NT2/D1 (cell line): ENCODE data around the gene MPP3.

Source experiments
- DNase-seq: peaks from one replicate; pipeline ENCODE4 v3.0.0-alpha.2; 2011; ENCODE audit warnings: low read depth, low spot score
- H3K27me3 ChIP-seq: 2 replicates; pipeline ENCODE4 v1.6.0; 2011; ENCODE audit warnings: mild to moderate bottlenecking; ENCODE audit not compliant: insufficient read length, insufficient read depth
- H3K36me3 ChIP-seq: 2 replicates; pipeline ENCODE4 v1.6.1; 2011; ENCODE audit warnings: mild to moderate bottlenecking, low read length, mixed read lengths; ENCODE audit not compliant: insufficient read depth, insufficient read length
- H3K4me1 ChIP-seq: 2 replicates; pipeline ENCODE4 v1.5.1; 2011; ENCODE audit not compliant: insufficient read depth, insufficient read length
- H3K4me3 ChIP-seq: 2 replicates; pipeline ENCODE4 v1.5.1; 2011; ENCODE audit warnings: low read depth; ENCODE audit not compliant: insufficient read length
- H3K9ac ChIP-seq: 2 replicates; pipeline ENCODE4 v1.6.0; 2011; ENCODE audit warnings: low read depth; ENCODE audit not compliant: insufficient read length
- H3K9me3 ChIP-seq: 2 replicates; pipeline ENCODE4 v1.5.1; 2011; ENCODE audit warnings: mild to moderate bottlenecking, low read length; ENCODE audit not compliant: insufficient read depth
- SUZ12 ChIP-seq: IDR thresholded peaks from 2 replicates; pipeline ENCODE4 v1.6.1; 2011; ENCODE audit not compliant: insufficient read length, insufficient read depth; ENCODE audit errors: extremely low read depth
- YY1 ChIP-seq: IDR thresholded peaks from 2 replicates; pipeline ENCODE4 v1.6.1; 2011; ENCODE audit not compliant: insufficient read length, insufficient read depth
- ZNF274 ChIP-seq: IDR thresholded peaks from 2 replicates; pipeline ENCODE4 v1.6.1; 2011; ENCODE audit warnings: mild to moderate bottlenecking, low read depth, low read length

MPP3 gene

DNA sequence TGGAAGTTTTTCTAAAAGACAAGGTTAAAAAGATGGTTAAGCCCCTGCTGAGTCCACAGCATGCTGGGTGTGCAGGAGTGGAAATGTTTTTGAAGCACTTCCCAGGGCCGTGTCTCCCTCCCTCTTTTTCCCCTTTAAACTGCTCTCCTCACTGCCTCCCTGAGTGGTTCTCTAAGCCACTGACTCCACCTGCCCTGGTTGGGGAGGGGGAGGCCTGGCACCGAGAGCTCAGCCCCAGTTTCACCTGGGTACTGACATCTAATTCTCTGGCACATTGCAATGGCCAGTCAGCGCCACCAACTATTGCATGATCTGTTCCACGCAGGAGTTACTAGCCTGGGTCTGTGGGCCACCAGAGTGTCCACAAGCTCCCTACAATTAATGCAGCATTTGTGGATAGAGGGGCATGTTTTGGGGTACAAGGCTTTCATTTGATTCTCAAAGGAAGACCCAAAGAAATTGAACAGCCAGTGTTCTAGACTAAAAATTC, 22.7 kb downstream of the MPP3 start:
- Histone ChIP-seq H3K27me3 (no peaks in the 10 kb centered on the region), H3K9ac (no peak overlapping the region), H3K4me1 (peaks cover 3% of the 10 kb centered on the region), H3K9me3 (no peaks in the 10 kb centered on the region), H3K36me3 (peaks cover 35% of the 10 kb centered on the region), H3K4me3 (no peak overlapping the region)
- TF ChIP-seq SUZ12 (no peak), ZNF274 (no peak), YY1 (no peak)
- no peak for DNase-seq

DNA sequence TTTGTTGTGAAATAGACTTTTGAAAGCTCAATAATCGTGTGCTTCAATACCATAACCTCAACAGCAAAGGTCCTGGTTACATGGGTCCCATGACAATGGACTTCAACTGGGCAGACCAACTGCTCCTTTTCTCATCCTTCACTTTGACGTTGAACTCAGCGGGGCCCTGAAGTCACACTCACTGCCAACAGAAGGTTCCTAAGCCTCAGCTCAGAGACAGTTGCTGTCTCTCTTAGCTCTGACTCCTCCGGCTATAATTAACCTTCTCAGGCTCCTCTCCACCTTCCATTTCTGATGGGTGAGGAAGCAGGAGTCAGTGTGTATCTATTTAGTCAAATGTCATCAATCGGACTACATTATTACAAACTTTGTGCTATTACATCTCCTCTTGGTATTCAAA, 23.8 kb downstream of the MPP3 start:
- Histone ChIP-seq H3K9me3 (no peaks in the 10 kb centered on the region), H3K4me3 (no peak overlapping the region), H3K9ac (no peak overlapping the region), H3K36me3 (peaks cover 32% of the 10 kb centered on the region), H3K27me3 (no peaks in the 10 kb centered on the region), H3K4me1 (peaks cover 3% of the 10 kb centered on the region)
- TF ChIP-seq ZNF274 (no peak), YY1 (no peak), SUZ12 (no peak)
- DNase-seq = no peak

DNA sequence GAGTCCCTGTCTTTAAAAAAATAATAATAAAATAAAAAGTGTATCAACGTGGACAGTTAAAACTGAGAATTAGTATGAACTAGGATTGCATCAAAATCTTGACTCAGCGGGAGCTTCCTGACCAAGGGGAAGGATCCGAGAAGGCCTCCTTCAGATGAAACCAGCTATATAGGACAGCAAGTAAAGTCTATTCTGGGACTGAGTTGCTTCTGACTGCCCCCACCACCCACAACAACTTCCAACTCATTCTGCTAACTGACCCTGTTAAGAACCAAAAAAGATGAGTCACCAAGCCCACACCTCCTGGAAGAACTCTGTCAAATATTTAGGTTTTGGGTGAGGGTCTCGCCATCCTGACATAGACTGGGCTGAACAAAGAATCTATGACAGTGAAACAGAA, 24.9 kb downstream of the MPP3 start:
- Histone ChIP-seq H3K4me1 (peaks cover 10% of the 10 kb centered on the region), H3K9me3 (no peaks in the 10 kb centered on the region), H3K9ac (no peak overlapping the region), H3K27me3 (no peaks in the 10 kb centered on the region), H3K36me3 (peaks cover 22% of the 10 kb centered on the region), H3K4me3 (no peak overlapping the region)
- no peak for TF ChIP-seq YY1
- TF ChIP-seq SUZ12 = no peak
- no peak for TF ChIP-seq ZNF274
- no peak for DNase-seq

DNA sequence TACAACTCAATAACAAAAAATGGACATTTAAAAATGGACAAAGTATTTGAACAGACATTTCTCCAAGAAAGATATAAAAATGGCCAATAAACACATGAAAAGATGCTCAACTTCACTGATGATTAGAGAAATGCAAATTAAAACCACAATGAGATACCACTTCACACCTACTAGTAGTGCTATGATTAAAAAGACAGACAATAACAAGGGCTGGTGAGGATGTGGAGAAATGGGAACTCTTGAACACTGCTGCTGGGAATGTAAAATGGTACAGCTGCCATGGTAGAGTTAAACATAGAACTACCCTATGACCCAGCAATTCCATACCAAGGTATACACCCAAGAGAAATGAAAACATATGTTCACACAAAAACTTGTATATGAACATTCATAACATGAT, 27.8 kb downstream of the MPP3 start:
- Histone ChIP-seq H3K27me3 (no peaks in the 10 kb centered on the region), H3K9me3 (peaks cover 6% of the 10 kb centered on the region; the same call in 1 of the 2 replicates), H3K4me1 (peaks cover 8% of the 10 kb centered on the region), H3K9ac (no peak overlapping the region), H3K4me3 (no peak overlapping the region), H3K36me3 (peaks cover 23% of the 10 kb centered on the region)
- TF ChIP-seq SUZ12 = no peak
- TF ChIP-seq ZNF274 = no peak
- no peak for TF ChIP-seq YY1
- no peak for DNase-seq

DNA sequence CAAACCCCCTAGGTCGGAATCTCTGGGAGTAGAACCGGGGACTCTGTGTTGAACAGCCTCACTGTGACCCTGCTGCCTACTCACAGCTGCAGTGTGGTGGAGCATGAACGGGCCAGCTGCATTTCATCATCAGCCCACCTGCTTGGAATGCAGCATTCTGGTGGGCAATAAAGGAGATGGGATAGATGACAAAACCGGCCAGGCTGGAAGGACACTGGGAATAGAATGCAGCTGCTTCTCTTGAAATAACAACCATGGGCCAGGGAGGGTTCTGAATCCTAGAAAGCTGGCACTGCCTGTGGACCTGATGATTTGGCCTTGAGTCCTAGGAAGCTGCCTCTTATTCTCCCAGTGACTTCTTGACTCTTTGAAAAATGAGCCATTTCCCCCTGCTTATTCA, 29.2 kb downstream of the MPP3 start:
- H3K4me3 ChIP-seq = no peak overlapping the region
- no peak overlapping the region for H3K9ac ChIP-seq
- H3K36me3 ChIP-seq = peaks cover 19% of the 10 kb centered on the region
- peaks cover 8% of the 10 kb centered on the region for H3K4me1 ChIP-seq
- TF ChIP-seq SUZ12 = no peak
- no peak for TF ChIP-seq ZNF274
- no peak for TF ChIP-seq YY1
- H3K27me3 ChIP-seq = no peaks in the 10 kb centered on the region
- DNase-seq = no peak
- H3K9me3 ChIP-seq = peaks cover 19% of the 10 kb centered on the region; the same call in 1 of the 2 replicates

DNA sequence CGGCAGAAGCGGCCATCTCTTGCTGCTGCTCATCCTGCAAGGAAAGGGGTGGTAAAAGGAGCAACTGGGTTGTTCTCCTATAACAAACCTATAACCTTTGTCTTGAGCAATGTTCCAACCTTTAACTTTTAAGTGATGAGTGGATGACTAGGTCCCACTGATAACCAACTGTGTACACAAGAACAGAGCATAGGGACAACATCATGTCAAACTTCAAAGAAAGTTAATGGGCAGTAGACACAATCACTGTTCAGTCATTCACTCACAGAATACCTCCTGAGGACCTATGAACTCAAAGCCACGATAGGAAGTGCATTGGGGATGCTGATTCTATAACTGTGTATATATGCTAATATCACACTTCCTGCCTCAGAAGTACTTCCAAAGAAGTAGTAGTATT, 31.1 kb downstream of the MPP3 start:
- Histone ChIP-seq H3K36me3 (peaks cover 10% of the 10 kb centered on the region), H3K4me3 (no peak overlapping the region), H3K27me3 (no peaks in the 10 kb centered on the region), H3K9ac (no peak overlapping the region), H3K9me3 (peaks cover 28% of the 10 kb centered on the region; the same call in 1 of the 2 replicates), H3K4me1 (peaks cover 8% of the 10 kb centered on the region)
- no peak for TF ChIP-seq ZNF274
- DNase-seq = no peak

DNA sequence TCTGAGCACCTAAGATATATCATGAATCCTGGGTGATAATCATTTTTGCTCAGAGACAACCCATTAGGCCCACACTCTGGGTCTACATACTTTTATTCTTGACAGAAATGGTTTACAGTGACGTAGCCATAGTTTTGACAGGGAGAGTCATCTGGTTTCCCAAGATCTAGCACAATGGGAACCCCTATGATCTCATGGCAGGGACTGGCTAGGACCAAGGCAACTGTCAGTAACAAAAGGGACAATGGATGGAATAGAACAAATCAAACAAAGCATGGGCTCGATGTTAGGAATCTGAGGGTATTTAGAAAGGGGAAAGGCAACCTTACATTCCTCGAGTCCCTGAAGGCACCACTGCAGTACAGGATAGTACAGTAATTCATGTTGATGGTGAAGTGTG, 32.2 kb downstream of the MPP3 start:
- H3K36me3 ChIP-seq = peaks cover 10% of the 10 kb centered on the region
- H3K4me1 ChIP-seq = peaks cover 8% of the 10 kb centered on the region
- TF ChIP-seq ZNF274 = no peak
- no peak for TF ChIP-seq YY1
- TF ChIP-seq SUZ12 = no peak

More for the DNA sequence above, 32.2 kb downstream of the MPP3 start:
- Histone ChIP-seq H3K9ac (no peak overlapping the region), H3K9me3 (peaks cover 28% of the 10 kb centered on the region; the same call in 1 of the 2 replicates), H3K27me3 (no peaks in the 10 kb centered on the region), H3K4me3 (no peak overlapping the region)
- DNase-seq = no peak
